HUES64 (cell line): Measurements from ENCODE around the gene PARD3.
A peak's percentile ranks its signal among the peaks of the same experiment; 100 is the strongest.

Experiments
- H3K27ac ChIP-seq: 2 replicates; pipeline ENCODE4 v1.7.0; 2013; ENCODE audit warnings: low read depth, low read length, inconsistent platforms
- H3K27me3 ChIP-seq: 2 replicates; pipeline ENCODE4 v1.6.1; 2013; ENCODE audit warnings: mild to moderate bottlenecking, low read length; ENCODE audit not compliant: insufficient read depth
- H3K36me3 ChIP-seq: 2 replicates; pipeline ENCODE4 v1.6.1; 2013; ENCODE audit warnings: mild to moderate bottlenecking, low read length; ENCODE audit not compliant: insufficient read depth
- H3K4me1 ChIP-seq: 2 replicates; pipeline ENCODE4 v1.6.1; 2013; ENCODE audit warnings: mild to moderate bottlenecking, low read length, moderate library complexity; ENCODE audit not compliant: insufficient read depth
- H3K4me3 ChIP-seq: 2 replicates; pipeline ENCODE4 v1.5.1; 2013; ENCODE audit warnings: mild to moderate bottlenecking, low read length, moderate library complexity
- H3K9ac ChIP-seq: 2 replicates; pipeline ENCODE4 v1.6.1; 2013; ENCODE audit warnings: mild to moderate bottlenecking, low read depth, low read length
- H3K9me3 ChIP-seq: 2 replicates; pipeline ENCODE4 v1.6.1; 2013; ENCODE audit warnings: low read depth, low read length; ENCODE audit not compliant: insufficient read depth
- WGBS: fragments of 150-250, 120-280 bp; methylation state at CpG from one replicate; pipeline ENCODE4 v1.1.7; 2013; ENCODE audit warnings: missing lambda C conversion rate; 5-methylcytosine and 5-hydroxymethylcytosine counted together

Gene PARD3

GRCh38 chr10:34811126-34811967, 3.7 kb downstream of the PARD3 start:
- 80% methylated on average over 17 of the region's 17 CpGs for WGBS
- Histone ChIP-seq H3K9ac (no peak overlapping the region), H3K4me3 (no peak overlapping the region; the same call in 1 of the 2 replicates), H3K27ac (no peak overlapping the region), H3K27me3 (peaks cover 12% of the 10 kb centered on the region), H3K36me3 (no peaks in the 10 kb centered on the region), H3K4me1 (peaks cover 46% of the 10 kb centered on the region), H3K9me3 (no peaks in the 10 kb centered on the region)

- Histone ChIP-seq H3K4me3 (peak overlapping the region; percentile 29; the same call in 1 of the 2 replicates), H3K36me3 (no peaks in the 10 kb centered on the region), H3K27ac (no peak overlapping the region), H3K9me3 (no peaks in the 10 kb centered on the region), H3K9ac (no peak overlapping the region), H3K4me1 (peaks cover 46% of the 10 kb centered on the region), H3K27me3 (peaks cover 4% of the 10 kb centered on the region; the same call in 1 of the 2 replicates)
- WGBS, result 93% methylated on average over 3 of the region's 3 CpGs
These were observed 5.3 kb downstream of the PARD3 start for GRCh38 chr10:34809796-34810195.

GRCh38 chr10:34808801-34809745, 6.0 kb downstream of the PARD3 start:
- Histone ChIP-seq H3K9ac (no peak overlapping the region), H3K4me1 (peaks cover 46% of the 10 kb centered on the region), H3K9me3 (no peaks in the 10 kb centered on the region), H3K36me3 (no peaks in the 10 kb centered on the region), H3K27ac (peak overlapping the region; percentile 36; the same call in 1 of the 2 replicates), H3K4me3 (peak overlapping the region; percentile 29), H3K27me3 (peaks cover 4% of the 10 kb centered on the region; the same call in 1 of the 2 replicates)
- 40% methylated on average over 19 of the region's 19 CpGs for WGBS

GRCh38 chr10:34808336-34808735, 6.8 kb downstream of the PARD3 start:
- H3K4me3 ChIP-seq, result no peak overlapping the region
- peaks cover 43% of the 10 kb centered on the region for H3K4me1 ChIP-seq
- no peak overlapping the region for H3K9ac ChIP-seq
- 93% methylated on average over 4 of the region's 4 CpGs for WGBS
- H3K9me3 ChIP-seq, result no peaks in the 10 kb centered on the region
- H3K27me3 ChIP-seq, result peaks cover 4% of the 10 kb centered on the region; the same call in 1 of the 2 replicates
- no peak overlapping the region for H3K27ac ChIP-seq
- H3K36me3 ChIP-seq, result no peaks in the 10 kb centered on the region

- no CpG with 5 or more reads among the region's 1 CpG for whole genome bisulfite sequencing
- H3K4me1 ChIP-seq, result peaks cover 37% of the 10 kb centered on the region
- no peaks in the 10 kb centered on the region for H3K27me3 ChIP-seq
- no peak overlapping the region for H3K9ac ChIP-seq
- H3K9me3 ChIP-seq, result no peaks in the 10 kb centered on the region
- no peaks in the 10 kb centered on the region for H3K36me3 ChIP-seq
- no peak overlapping the region for H3K27ac ChIP-seq
- no peak overlapping the region for H3K4me3 ChIP-seq
These were observed 10.8 kb downstream of the PARD3 start for GRCh38 chr10:34804306-34804705.

- Histone ChIP-seq H3K27ac (peak overlapping the region; percentile 3; the same call in 1 of the 2 replicates), H3K4me3 (no peak overlapping the region), H3K27me3 (no peaks in the 10 kb centered on the region), H3K4me1 (peaks cover 23% of the 10 kb centered on the region), H3K36me3 (no peaks in the 10 kb centered on the region), H3K9me3 (no peaks in the 10 kb centered on the region), H3K9ac (no peak overlapping the region)
- WGBS, result 75% methylated on average over 4 of the region's 5 CpGs
These were observed 12.4 kb downstream of the PARD3 start for GRCh38 chr10:34802692-34803091.

GRCh38 chr10:34801097-34801733, 13.9 kb downstream of the PARD3 start:
- Histone ChIP-seq H3K4me1 (peaks cover 23% of the 10 kb centered on the region), H3K4me3 (no peak overlapping the region), H3K36me3 (no peaks in the 10 kb centered on the region), H3K9ac (no peak overlapping the region; the same call in 1 of the 2 replicates), H3K9me3 (no peaks in the 10 kb centered on the region), H3K27me3 (no peaks in the 10 kb centered on the region), H3K27ac (peak overlapping the region; percentile 29)
- 55% methylated on average over 6 of the region's 7 CpGs for WGBS

GRCh38 chr10:34800624-34801023, 14.5 kb downstream of the PARD3 start:
- no peaks in the 10 kb centered on the region for H3K27me3 ChIP-seq
- no peaks in the 10 kb centered on the region for H3K9me3 ChIP-seq
- H3K27ac ChIP-seq, result no peak overlapping the region
- WGBS, result 78% methylated on average over 5 of the region's 5 CpGs
- no peaks in the 10 kb centered on the region for H3K36me3 ChIP-seq
- H3K4me1 ChIP-seq, result peaks cover 23% of the 10 kb centered on the region
- no peak overlapping the region for H3K4me3 ChIP-seq
- H3K9ac ChIP-seq, result no peak overlapping the region

- Histone ChIP-seq H3K4me3 (no peak overlapping the region), H3K4me1 (peaks cover 29% of the 10 kb centered on the region), H3K27ac (no peak overlapping the region), H3K27me3 (no peaks in the 10 kb centered on the region), H3K9ac (no peak overlapping the region), H3K9me3 (no peaks in the 10 kb centered on the region), H3K36me3 (no peaks in the 10 kb centered on the region)
- 94% methylated on average over 4 of the region's 4 CpGs for WGBS
These were observed 16.4 kb downstream of the PARD3 start for GRCh38 chr10:34798654-34799053.

- no peaks in the 10 kb centered on the region for H3K9me3 ChIP-seq
- no peaks in the 10 kb centered on the region for H3K36me3 ChIP-seq
- H3K9ac ChIP-seq, result no peak overlapping the region
- H3K27me3 ChIP-seq, result no peaks in the 10 kb centered on the region
- H3K27ac ChIP-seq, result no peak overlapping the region
- no peak overlapping the region for H3K4me3 ChIP-seq
- WGBS, result 97% methylated on average over 6 of the region's 6 CpGs
- H3K4me1 ChIP-seq, result peaks cover 29% of the 10 kb centered on the region
These were observed 17.9 kb downstream of the PARD3 start for GRCh38 chr10:34797155-34797554.
